ENCODE measurements around the gene ANKRD53. TPM values are rescaled to one million over a fixed set of nuclear protein-coding genes. Genes with fewer than 3 reads are reported as not detected.

Gene ANKRD53
- total RNA-seq, 1 experiment from 2014 or later, result not detected

DNA sequence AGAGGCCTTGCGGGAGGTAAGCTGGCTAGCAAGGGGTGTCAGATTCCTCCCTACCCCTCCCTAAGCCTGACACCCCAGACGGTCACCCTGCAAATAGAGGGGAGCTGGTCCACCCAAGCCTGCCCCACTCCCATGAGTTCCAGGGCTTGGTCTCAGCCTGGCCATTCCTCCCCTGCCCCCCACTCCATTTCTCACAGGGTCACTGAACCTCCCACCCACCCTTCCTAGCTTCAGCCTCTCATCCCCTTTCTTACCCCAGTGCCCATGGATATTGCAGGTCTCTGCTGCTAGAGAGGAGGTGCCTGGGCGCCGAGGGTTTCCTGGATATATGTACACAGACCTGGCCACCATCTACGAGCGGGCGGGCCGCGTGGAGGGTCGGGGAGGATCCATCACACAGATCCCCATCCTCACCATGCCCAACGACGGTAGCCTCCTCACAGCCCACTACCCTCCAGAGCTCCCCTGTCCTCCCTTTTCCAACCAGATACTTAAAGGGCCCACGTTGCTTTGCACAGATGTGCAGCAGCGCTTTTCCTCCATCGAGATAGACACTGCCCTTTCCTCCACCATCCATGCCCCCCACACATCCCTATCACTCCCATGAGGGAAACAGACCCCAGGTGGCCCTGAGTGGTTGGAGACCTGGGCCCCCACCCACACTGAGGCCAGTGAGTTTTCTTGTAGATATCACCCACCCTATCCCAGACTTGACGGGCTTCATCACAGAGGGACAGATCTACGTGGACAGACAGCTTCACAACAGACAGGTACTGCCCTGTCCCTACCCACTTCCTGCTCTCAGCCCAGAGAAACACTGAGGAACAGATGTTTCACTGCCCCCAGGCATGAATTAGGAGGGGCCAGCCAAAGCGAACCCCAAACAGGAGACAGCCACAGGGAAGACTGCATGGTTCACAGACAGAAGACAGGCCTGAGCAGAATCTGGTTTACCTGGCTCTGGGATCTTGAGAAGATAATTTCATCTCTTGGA, 15.2 kb upstream of the ANKRD53 start:
- DNase-seq (ENCODE audit: low read depth, low spot score), result no peak
- no peak overlapping the region for H2AFZ ChIP-seq (ENCODE audit: low read depth, low read length, poor library complexity, severe bottlenecking)
- peaks cover 4 to 12% of the 10 kb centered on the region in 2 experiments; a peak in 3 of 4 replicates for H3K4me1 ChIP-seq (ENCODE audit: control insufficient read depth in 1 of 2, insufficient read depth in 2 of 2, low read length in 2 of 2)
- ChIA-PET CTCF (interaction anchor here (1.2 to 2.0 kb wide), 2 partner anchors 9 to 98 kb away, joined by 3 to 9 read pairs; no protein-coding TSS in a partner anchor), POLR2A (no interaction called here), RAD21 (ENCODE audit: low non-redundant PET in 1 of 2, low total read pairs in 2 of 2, uncharacterized antibody in 2 of 2, unreplicated experiment in 2 of 2) (no interaction called here)
- H3K4me2 ChIP-seq (ENCODE audit: low read length), result no peak overlapping the region
- no peaks in the 10 kb centered on the region for H3K79me2 ChIP-seq (ENCODE audit: insufficient read depth, low read length)
- no peaks in the 10 kb centered on the region for H4K20me1 ChIP-seq (ENCODE audit: insufficient read depth)
- no peak for ATAC-seq
- H3K9ac ChIP-seq (ENCODE audit: low read length), result no peak overlapping the region
- H3K27me3 ChIP-seq (ENCODE audit: insufficient read depth, low read length), result no peaks in the 10 kb centered on the region
- H3K27ac ChIP-seq (ENCODE audit: low read depth, low read length), result no peak overlapping the region
- no peaks in the 10 kb centered on the region for H3K9me3 ChIP-seq (ENCODE audit: control insufficient read depth in 1 of 2, insufficient read depth in 1 of 2, low read depth in 1 of 2, low read length in 2 of 2)
- BruUV-seq (replicated peaks), result no TSS peak
- TF ChIP-seq SIN3A (IDR thresholded peaks at IDR 0.05; ENCODE audit: low read depth), result no peak
- TF ChIP-seq EZH2 (IDR thresholded peaks at IDR 0.05), result no peak
- no peak for TF ChIP-seq CTCF (IDR thresholded peaks at IDR 0.05 in 2 of 3, conservative IDR thresholded peaks at IDR 0.05 in 1 of 3; ENCODE audit: borderline replicate concordance in 1 of 3, insufficient read depth in 1 of 3, low read depth in 2 of 3, low read length in 2 of 3)
- TF ChIP-seq ZNF274 (IDR thresholded peaks at IDR 0.05; ENCODE audit: low read depth, low read length), result no peak
- TF ChIP-seq ELF1 (IDR thresholded peaks at IDR 0.05; ENCODE audit: borderline replicate concordance, low read depth), result no peak
- TF ChIP-seq, protein P1, sequence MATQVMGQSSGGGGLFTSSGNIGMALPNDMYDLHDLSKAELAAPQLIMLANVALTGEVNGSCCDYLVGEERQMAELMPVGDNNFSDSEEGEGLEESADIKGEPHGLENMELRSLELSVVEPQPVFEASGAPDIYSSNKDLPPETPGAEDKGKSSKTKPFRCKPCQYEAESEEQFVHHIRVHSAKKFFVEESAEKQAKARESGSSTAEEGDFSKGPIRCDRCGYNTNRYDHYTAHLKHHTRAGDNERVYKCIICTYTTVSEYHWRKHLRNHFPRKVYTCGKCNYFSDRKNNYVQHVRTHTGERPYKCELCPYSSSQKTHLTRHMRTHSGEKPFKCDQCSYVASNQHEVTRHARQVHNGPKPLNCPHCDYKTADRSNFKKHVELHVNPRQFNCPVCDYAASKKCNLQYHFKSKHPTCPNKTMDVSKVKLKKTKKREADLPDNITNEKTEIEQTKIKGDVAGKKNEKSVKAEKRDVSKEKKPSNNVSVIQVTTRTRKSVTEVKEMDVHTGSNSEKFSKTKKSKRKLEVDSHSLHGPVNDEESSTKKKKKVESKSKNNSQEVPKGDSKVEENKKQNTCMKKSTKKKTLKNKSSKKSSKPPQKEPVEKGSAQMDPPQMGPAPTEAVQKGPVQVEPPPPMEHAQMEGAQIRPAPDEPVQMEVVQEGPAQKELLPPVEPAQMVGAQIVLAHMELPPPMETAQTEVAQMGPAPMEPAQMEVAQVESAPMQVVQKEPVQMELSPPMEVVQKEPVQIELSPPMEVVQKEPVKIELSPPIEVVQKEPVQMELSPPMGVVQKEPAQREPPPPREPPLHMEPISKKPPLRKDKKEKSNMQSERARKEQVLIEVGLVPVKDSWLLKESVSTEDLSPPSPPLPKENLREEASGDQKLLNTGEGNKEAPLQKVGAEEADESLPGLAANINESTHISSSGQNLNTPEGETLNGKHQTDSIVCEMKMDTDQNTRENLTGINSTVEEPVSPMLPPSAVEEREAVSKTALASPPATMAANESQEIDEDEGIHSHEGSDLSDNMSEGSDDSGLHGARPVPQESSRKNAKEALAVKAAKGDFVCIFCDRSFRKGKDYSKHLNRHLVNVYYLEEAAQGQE (IDR thresholded peaks at IDR 0.05; ENCODE audit: low read depth), result no peak
- no peak for TF ChIP-seq POLR2AphosphoS5 (IDR thresholded peaks at IDR 0.05; ENCODE audit: low read depth, low read length)
- TF ChIP-seq SP1 (IDR thresholded peaks at IDR 0.05; ENCODE audit: low read depth), result no peak
- no peak for TF ChIP-seq ZFX (IDR thresholded peaks at IDR 0.05)
- no peak for TF ChIP-seq RAD21 (IDR thresholded peaks at IDR 0.05; ENCODE audit: low read depth)
- no peak for TF ChIP-seq YY1 (IDR thresholded peaks at IDR 0.05; ENCODE audit: extremely low read depth, insufficient replicate concordance, low read depth, low read length)
- no peak for TF ChIP-seq EGR1 (IDR thresholded peaks at IDR 0.05; ENCODE audit: low read depth)
- no peak for TF ChIP-seq MAX (IDR thresholded peaks at IDR 0.05)
- TF ChIP-seq FOSL1 (IDR thresholded peaks at IDR 0.05; ENCODE audit: low read depth), result no peak
- TF ChIP-seq CEBPB (IDR thresholded peaks at IDR 0.05; ENCODE audit: low read depth), result no peak
- no peak for TF ChIP-seq EZH2phosphoT487 (IDR thresholded peaks at IDR 0.05; ENCODE audit: borderline replicate concordance)
- no peak for TF ChIP-seq JUND (IDR thresholded peaks at IDR 0.05)
- no peak for TF ChIP-seq ZBTB33 (IDR thresholded peaks at IDR 0.05; ENCODE audit: extremely low read depth, insufficient replicate concordance, low read length)
- no peaks in the 10 kb centered on the region for H3K36me3 ChIP-seq (ENCODE audit: control insufficient read depth in 1 of 2, insufficient read depth in 2 of 2, low read length in 2 of 2)
- no peak overlapping the region for H3K4me3 ChIP-seq (replicated peaks in 1 of 2; ENCODE audit: low read depth in 1 of 2, low read length in 2 of 2)
- no peaks in the 10 kb centered on the region for H3K9me2 ChIP-seq (ENCODE audit: insufficient read depth)
- intact Hi-C loops (cut with micrococcal nuclease), result no loop called here

Data from HCT116 (cell line).